DOHH2 (cell line): ENCODE measurements around the gene LRRC41.

ENCODE experiments used
- H3F3A ChIP-seq: fragments of 200-600 bp; sonication (generic), shearing (Covaris generic); 2 replicates; pipeline ENCODE4 v1.6.0; 2016; ENCODE audit warnings: antibody characterized with exemption, mild to moderate bottlenecking; ENCODE audit not compliant: control insufficient read depth, insufficient read depth
- H3K27ac ChIP-seq: fragments of 200-600 bp; sonication (generic); 2 replicates; pipeline ENCODE4 v1.5.1; 2014; ENCODE audit warnings: low read depth, mild to moderate bottlenecking, low read length, moderate library complexity
- H3K27me3 ChIP-seq: fragments of 200-600 bp; sonication (generic); 2 replicates; pipeline ENCODE4 v1.6.1; 2014; ENCODE audit warnings: mild to moderate bottlenecking, low read length, mixed read lengths; ENCODE audit not compliant: control insufficient read depth
- H3K36me3 ChIP-seq: fragments of 200-600 bp; sonication (generic); 2 replicates; pipeline ENCODE4 v1.6.1; 2014; ENCODE audit warnings: mild to moderate bottlenecking, low read length, moderate library complexity, mixed read lengths; ENCODE audit not compliant: control insufficient read depth
- H3K4me1 ChIP-seq: fragments of 200-600 bp; sonication (generic); 2 replicates; pipeline ENCODE4 v1.6.1; 2014; ENCODE audit warnings: mild to moderate bottlenecking, low read length, mixed read lengths; ENCODE audit not compliant: control insufficient read depth
- H3K4me2 ChIP-seq: fragments of 200-600 bp; sonication (generic); 2 replicates; pipeline ENCODE4 v1.6.0; 2014; ENCODE audit warnings: mild to moderate bottlenecking, low read length, moderate library complexity
- H3K4me3 ChIP-seq: fragments of 200-600 bp; sonication (generic); 2 replicates; pipeline ENCODE4 v1.5.1; 2014; ENCODE audit warnings: mild to moderate bottlenecking, low read length, mixed read lengths
- H3K79me2 ChIP-seq: fragments of 200-600 bp; sonication (generic); 2 replicates; pipeline ENCODE4 v1.6.1; 2014; ENCODE audit warnings: mild to moderate bottlenecking, low read length, mixed read lengths; ENCODE audit not compliant: control insufficient read depth
- H3K9me2 ChIP-seq: fragments of 200-600 bp; sonication (generic); replicated peaks from 2 replicates; pipeline ENCODE4 v1.6.1; 2014; ENCODE audit warnings: mild to moderate bottlenecking, low read length, mixed read lengths; ENCODE audit not compliant: control insufficient read depth
- H3K9me3 ChIP-seq: fragments of 200-600 bp; sonication (generic); 2 replicates; pipeline ENCODE4 v1.6.1; 2014; ENCODE audit warnings: antibody characterized with exemption, low read length, mixed read lengths; ENCODE audit not compliant: control insufficient read depth, insufficient read depth
- H4K20me1 ChIP-seq: fragments of 200-600 bp; sonication (generic); 2 replicates; pipeline ENCODE4 v1.6.0; 2014; ENCODE audit warnings: low read depth, mild to moderate bottlenecking, antibody characterized with exemption, low read length, moderate library complexity; ENCODE audit not compliant: control insufficient read depth, insufficient read depth
- CTCF ChIP-seq: fragments of 200-600 bp; sonication (generic); IDR thresholded peaks from one replicate; pipeline ENCODE4 v1.5.1; 2014; ENCODE audit warnings: antibody characterized with exemption, mild to moderate bottlenecking, low read depth, low read length; ENCODE audit not compliant: poor library complexity, severe bottlenecking
- EZH2phosphoT487 ChIP-seq: fragments of 200-600 bp; sonication (generic); IDR thresholded peaks from 2 replicates; pipeline ENCODE4 v1.6.1; 2017; ENCODE audit warnings: borderline replicate concordance, mild to moderate bottlenecking, antibody characterized with exemption, low read length, moderate library complexity, mixed read lengths

LRRC41 gene

GRCh38 chr1:46298387-46298786, 5.0 kb downstream of the LRRC41 start:
- Histone ChIP-seq H3K27ac (no peak overlapping the region), H3F3A (no peaks in the 10 kb centered on the region; the same call in 1 of the 2 replicates)
- TF ChIP-seq CTCF (no peak), EZH2phosphoT487 (no peak)

GRCh38 chr1:46295306-46295705, 8.1 kb downstream of the LRRC41 start:
- TF ChIP-seq CTCF, result no peak
- no peak for TF ChIP-seq EZH2phosphoT487
- Histone ChIP-seq H3K79me2 (peaks cover 30% of the 10 kb centered on the region), H3K36me3 (peaks cover 68% of the 10 kb centered on the region), H4K20me1 (peaks cover 6% of the 10 kb centered on the region; the same call in 1 of the 2 replicates), H3K4me2 (no peak overlapping the region), H3K9me3 (no peaks in the 10 kb centered on the region), H3F3A (no peaks in the 10 kb centered on the region; the same call in 1 of the 2 replicates), H3K27me3 (no peaks in the 10 kb centered on the region), H3K9me2 (no peaks in the 10 kb centered on the region), H3K4me3 (no peak overlapping the region), H3K27ac (no peak overlapping the region), H3K4me1 (peaks cover 1% of the 10 kb centered on the region)

More at GRCh38 chr1:46298387-46298786, 5.0 kb downstream of the LRRC41 start:
- H3K9me3 ChIP-seq, result no peaks in the 10 kb centered on the region
- no peak overlapping the region for H3K4me3 ChIP-seq
- peaks cover 73% of the 10 kb centered on the region for H3K36me3 ChIP-seq
- no peaks in the 10 kb centered on the region for H3K9me2 ChIP-seq
- peaks cover 60% of the 10 kb centered on the region for H3K79me2 ChIP-seq
- peaks cover 14% of the 10 kb centered on the region; the same call in 1 of the 2 replicates for H4K20me1 ChIP-seq
- H3K27me3 ChIP-seq, result no peaks in the 10 kb centered on the region
- no peak overlapping the region for H3K4me2 ChIP-seq
- H3K4me1 ChIP-seq, result peaks cover 14% of the 10 kb centered on the region

- peaks cover 54% of the 10 kb centered on the region for H3K36me3 ChIP-seq
- no peak overlapping the region for H3K4me3 ChIP-seq
- peaks cover 3% of the 10 kb centered on the region for H3K4me1 ChIP-seq
- no peaks in the 10 kb centered on the region for H3K79me2 ChIP-seq
- H3K27ac ChIP-seq, result no peak overlapping the region
- H4K20me1 ChIP-seq, result no peaks in the 10 kb centered on the region
- no peaks in the 10 kb centered on the region for H3K9me3 ChIP-seq
- H3K4me2 ChIP-seq, result no peak overlapping the region
- no peaks in the 10 kb centered on the region for H3K9me2 ChIP-seq
- no peak for TF ChIP-seq EZH2phosphoT487
- no peak for TF ChIP-seq CTCF
- no peaks in the 10 kb centered on the region for H3F3A ChIP-seq
- H3K27me3 ChIP-seq, result no peaks in the 10 kb centered on the region
Observed at GRCh38 chr1:46289976-46290375, 13.4 kb downstream of the LRRC41 start.
